DMS 273 (cell line): Measurements from ENCODE around the gene CACNA1G.
A peak's percentile ranks its signal among the peaks of the same experiment; 100 is the strongest.

Experiments used
- DNase-seq: peaks from one replicate; lab custom pipeline; 2025; ENCODE audit not compliant: unreplicated experiment; lab: John Stamatoyannopoulos, UW

The CACNA1G gene

GRCh38 chr17:50585346-50585745, 24.8 kb downstream of the CACNA1G start:
- no peak for DNase-seq

- DNase-seq: no peak
These were observed 25.4 kb downstream of the CACNA1G start for GRCh38 chr17:50585891-50586290.

GRCh38 chr17:50586421-50587247, 26.1 kb downstream of the CACNA1G start:
- DNase-seq: no peak

- DNase-seq: no peak
These were observed 27.1 kb downstream of the CACNA1G start for GRCh38 chr17:50587571-50587970.

- peak; percentile 35 for DNase-seq
These were observed 28.0 kb downstream of the CACNA1G start for GRCh38 chr17:50588391-50589049.

GRCh38 chr17:50589095-50589705, 28.7 kb downstream of the CACNA1G start:
- DNase-seq: no peak

GRCh38 chr17:50590946-50591737, 30.6 kb downstream of the CACNA1G start:
- DNase-seq: no peak

GRCh38 chr17:50593321-50593720, 32.8 kb downstream of the CACNA1G start:
- DNase-seq: peak; percentile 88

GRCh38 chr17:50594128-50594823, 33.8 kb downstream of the CACNA1G start:
- peak; percentile 25 for DNase-seq

GRCh38 chr17:50594892-50595291, 34.4 kb downstream of the CACNA1G start:
- no peak for DNase-seq

- DNase-seq: no peak
These were observed 35.9 kb downstream of the CACNA1G start for GRCh38 chr17:50596191-50597037.

- no peak for DNase-seq
These were observed 38.0 kb downstream of the CACNA1G start for GRCh38 chr17:50598487-50598886.

GRCh38 chr17:50599606-50600005, 39.1 kb downstream of the CACNA1G start:
- DNase-seq: no peak

GRCh38 chr17:50601823-50602375, 41.4 kb downstream of the CACNA1G start:
- peak; percentile 16 for DNase-seq

GRCh38 chr17:50602836-50603235, 42.3 kb downstream of the CACNA1G start:
- DNase-seq: no peak

GRCh38 chr17:50603340-50603739, 42.8 kb downstream of the CACNA1G start:
- peak; percentile 48 for DNase-seq

- peak; percentile 97 for DNase-seq
These were observed 44.0 kb downstream of the CACNA1G start for GRCh38 chr17:50604513-50604912.

GRCh38 chr17:50605429-50605828, 44.9 kb downstream of the CACNA1G start:
- no peak for DNase-seq

- DNase-seq: no peak
These were observed 47.1 kb downstream of the CACNA1G start for GRCh38 chr17:50607522-50608175.
